GM19455 (cell line): ENCODE results near the gene FBXW4.
"Not testable (repeated sequence)": the region's sequence is repeated elsewhere in the genome, so short reads cannot be mapped to it uniquely, and the experiment has no call there.

Experiments used
- ATAC-seq: cut with Tn5 transposase; IDR thresholded peaks from one replicate; pipeline ENCODE4 v1.9.1; 2021; ENCODE audit not compliant: unreplicated experiment

FBXW4 gene

GRCh38 chr10:101618871-101619270, 76.1 kb downstream of the FBXW4 start:
- no peak for ATAC-seq

GRCh38 chr10:101617824-101618568, 77.0 kb downstream of the FBXW4 start:
- ATAC-seq, result no peak

DNA sequence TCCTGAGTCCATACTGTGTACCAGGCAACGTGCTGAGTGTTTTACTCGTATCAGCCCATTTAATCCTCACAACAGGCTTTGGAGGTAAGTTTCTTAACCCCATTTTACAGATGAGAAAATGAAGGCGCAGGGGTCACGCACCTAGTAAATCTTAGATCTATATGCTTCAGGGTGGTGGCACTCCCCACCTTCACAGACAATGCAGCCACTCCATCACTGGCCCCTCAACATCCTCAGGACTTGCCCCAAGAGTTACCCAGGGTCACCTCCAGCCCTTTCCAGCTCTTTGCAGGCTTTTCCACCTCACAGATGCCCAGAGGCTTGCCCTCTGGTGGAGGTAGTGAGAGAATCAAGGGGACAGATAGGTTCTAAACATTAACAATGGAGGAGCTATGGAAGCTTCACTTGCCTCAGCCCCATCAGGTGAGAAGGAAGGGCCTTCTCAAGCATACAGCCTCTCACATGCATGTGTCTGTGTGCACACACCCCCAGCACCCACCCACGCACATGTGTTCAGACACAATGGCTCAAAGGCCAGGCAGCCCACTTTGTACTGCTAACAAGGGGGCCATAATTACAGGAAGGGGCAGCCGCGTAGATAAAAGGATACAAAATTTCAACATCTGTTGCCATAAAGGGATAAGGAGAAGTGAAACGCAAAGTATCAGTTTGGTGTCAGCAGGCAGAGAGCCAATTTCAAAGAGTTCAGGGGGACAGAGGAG, 77.7 kb downstream of the FBXW4 start:
- ATAC-seq, result no peak

DNA sequence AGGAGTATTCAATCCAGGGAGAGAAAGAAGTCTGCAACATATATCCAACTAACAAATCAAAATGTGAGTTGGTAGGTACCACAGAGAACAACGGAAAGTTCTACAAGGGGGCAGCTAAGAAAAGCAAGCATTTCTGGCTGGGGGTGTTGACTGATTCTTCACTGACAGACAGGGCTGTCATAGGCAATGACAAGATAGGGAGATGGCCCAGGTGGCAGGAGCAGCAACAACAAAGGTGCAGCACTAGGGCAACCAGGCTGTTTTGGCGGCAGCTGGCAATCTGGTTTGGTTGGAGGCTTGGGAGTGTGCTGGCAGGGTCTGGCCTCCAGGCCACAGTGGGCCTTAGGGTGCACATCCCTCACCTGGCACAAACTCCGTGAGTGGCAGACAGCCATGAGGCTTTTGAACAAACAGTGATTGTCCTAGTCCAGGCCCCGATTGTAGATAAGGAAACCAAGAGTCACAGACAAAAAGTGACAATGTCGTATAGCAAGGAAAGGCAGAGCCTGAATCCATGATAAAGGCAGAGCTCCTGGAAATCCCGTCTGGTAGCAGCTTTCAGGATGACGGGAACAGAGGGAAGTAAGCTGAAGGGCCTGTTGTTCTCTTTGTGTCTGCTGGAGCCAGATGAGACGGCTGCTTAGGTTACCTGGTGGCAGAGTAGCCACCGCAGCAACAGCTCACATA, 78.4 kb downstream of the FBXW4 start:
- no peak for ATAC-seq

DNA sequence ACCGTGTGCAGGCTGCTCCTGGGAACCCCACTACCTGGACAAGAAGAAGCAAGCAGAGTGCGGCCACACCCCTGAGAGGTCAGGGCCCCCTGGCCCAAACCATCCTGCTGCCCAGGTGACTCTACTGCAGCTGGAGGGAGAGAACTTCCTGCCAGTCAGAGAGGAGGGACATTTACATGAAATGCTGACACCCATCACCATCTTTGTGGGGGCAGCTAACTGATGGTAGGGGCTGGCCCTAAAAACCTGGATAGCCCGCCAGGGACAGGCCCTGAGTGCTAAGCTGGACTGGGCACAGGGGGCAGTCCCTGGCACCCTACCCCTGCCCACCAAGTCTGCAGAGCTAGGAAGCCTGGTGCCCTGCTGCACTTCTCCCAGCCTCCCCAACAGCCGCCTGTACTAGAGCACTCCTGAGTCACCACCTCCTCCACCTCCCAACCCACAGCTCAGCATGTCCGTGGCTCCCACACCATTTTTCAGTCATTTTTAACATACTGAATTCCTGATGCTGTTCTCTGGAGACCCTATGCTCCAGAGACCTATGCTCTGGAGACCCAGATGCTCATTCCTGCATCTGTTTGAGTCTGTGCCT, 79.3 kb downstream of the FBXW4 start:
- ATAC-seq, result no peak

DNA sequence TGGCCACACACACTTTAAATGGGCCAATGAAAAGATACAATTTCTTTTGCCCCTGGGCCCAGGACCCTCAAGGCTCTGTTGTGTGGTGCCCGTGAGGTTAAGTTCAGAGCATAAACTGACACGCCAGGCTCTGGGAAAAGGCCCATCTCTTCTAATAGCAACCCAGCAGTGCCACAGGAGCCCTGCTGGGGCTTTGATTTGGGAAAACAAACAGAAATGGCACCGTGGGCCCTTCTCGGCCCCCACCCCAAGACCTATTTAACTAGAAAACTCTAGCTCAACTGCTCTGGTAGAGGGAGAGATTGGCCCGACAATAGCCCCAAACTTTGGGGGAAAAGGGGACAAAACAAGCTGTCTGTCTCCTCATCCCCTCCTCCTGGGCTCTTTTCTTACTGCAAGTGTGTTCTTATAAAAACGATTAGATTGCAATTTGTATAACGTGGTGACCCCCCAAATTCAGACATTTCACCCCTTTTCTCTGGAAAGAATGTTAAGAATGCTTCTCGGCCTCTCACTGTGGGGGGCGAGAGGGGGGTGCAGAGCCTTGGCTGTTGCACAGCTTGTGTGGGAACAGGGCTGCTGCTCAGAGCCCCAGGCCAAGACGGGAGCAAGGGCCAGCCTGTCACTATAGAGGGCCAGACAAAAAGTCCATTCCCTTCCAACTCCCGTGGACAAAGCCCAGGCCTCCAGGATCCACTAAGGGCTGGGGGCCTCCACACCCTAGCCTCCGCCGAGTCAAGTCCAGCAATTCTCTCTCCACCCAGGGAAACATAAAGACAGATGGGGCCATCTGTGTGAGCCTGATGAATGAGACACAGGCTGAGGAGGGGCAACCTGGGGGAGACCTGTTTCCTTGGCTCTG, 80.1 kb downstream of the FBXW4 start:
- ATAC-seq, result no peak

- no peak for ATAC-seq
Observed at GRCh38 chr10:101613646-101614045, 81.3 kb downstream of the FBXW4 start.

GRCh38 chr10:101612872-101613271, 82.1 kb downstream of the FBXW4 start:
- no peak for ATAC-seq

- no peak for ATAC-seq
Observed at GRCh38 chr10:101612086-101612485, 82.9 kb downstream of the FBXW4 start.

DNA sequence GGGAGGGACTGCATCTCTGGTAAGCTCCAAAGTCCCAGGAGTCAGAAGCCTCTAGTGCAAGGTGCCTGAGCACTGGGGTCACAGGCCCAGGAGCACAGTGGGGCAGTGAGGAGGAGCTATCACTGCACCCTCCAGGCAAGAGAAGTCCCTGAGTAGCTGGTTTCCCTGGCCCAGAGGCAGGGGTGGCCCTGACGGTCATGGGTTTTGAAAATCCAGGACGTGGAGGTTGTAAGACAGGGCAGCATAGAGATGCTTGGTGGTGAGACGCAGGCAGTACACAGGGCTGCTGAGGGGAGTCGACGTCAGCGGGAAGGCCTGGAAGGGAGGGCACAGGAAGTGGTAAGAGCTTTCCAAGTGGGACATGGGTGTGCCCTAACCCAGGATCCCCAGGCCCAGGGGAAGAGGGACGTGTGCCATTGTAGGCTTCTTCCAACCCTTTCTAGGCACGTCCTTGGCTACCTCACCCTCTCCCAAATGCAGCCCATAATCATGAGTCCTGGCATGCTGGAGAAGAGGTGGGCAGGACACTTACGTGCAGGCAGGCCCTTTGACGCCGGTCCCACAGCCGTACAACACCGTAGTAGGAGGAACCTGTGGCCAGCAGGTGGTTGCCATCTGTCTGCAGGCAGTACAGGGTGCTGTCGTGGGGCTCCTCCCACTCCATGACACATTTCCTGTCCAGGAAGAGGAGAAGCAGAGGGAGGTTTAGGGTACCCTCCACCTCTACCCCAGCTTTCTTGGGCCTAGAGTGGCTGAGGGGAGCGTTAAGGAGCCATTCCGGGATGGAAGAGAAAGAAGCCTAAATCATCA, 83.7 kb downstream of the FBXW4 start:
- no peak for ATAC-seq

DNA sequence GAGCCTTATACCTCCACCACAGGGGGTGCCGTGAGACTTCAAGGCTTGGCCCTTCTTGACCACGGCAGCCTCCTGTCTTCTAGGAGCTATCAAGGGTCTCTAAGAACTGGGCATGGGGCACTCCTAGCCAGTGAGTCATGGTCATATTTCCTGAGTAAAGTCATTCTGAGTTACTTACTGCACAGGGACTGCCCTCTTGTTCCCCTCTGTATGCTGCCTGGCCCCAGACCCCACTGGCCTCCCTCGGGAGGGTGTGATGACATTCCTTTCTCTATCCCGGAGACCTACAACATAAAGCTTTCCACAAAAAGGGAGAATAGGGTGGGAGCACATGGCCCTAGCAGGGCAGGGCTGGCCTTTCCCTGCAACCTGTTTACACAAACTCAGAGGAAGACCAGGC, 85.5 kb downstream of the FBXW4 start:
- ATAC-seq, result no peak

DNA sequence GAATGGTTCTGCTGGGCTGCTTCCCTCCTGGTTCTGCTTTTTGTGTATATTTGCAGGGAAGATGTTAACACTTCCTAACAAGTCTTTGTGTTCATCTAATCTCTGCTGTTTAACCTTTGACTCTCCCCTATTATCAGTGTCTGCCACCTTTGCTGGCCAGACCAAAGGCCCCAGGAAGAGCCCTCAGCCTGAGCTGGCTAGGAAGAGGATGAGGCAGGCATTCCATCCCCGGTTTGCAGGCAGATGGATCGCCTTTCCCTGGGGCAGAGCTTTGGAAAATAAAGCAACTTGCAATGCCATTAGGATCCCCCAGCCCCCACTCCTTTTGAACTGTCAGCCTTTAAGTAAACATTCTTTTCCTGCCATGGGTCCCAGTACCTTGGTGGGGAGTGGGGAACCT, 87.8 kb downstream of the FBXW4 start:
- no peak for ATAC-seq

DNA sequence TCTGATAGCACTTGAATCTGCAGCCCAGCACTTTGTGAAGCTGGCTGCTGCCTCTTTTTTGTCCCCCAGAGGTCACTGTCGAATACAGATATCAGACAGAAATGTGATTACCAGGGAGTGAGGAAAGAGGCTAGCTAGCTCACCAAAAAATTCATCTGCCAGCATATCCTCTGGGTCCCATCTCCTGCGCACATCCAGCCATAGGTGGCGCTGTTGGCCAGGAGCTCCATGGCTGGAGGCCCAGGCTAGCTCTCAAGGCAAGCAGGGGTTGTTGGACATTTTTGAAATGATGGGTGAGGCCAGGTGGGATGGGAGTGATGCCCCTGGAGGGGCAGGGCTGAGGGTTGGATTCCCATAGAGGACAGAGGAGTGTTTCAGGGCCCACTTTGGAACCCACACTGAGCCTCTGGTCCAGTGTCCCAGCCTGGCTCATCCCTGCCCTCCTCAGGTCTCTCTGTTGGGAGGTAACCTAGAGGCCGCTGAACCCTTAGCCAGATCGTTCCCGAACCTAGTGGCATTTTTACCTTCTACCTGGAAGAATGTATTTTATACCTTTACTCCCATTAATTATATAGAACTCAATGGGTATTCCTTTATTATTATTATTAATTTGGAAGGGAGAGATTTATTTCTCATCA, 92.1 kb downstream of the FBXW4 start:
- ATAC-seq, result no peak

- ATAC-seq, result no peak
Observed at GRCh38 chr10:101601541-101601940, 93.4 kb downstream of the FBXW4 start.

DNA sequence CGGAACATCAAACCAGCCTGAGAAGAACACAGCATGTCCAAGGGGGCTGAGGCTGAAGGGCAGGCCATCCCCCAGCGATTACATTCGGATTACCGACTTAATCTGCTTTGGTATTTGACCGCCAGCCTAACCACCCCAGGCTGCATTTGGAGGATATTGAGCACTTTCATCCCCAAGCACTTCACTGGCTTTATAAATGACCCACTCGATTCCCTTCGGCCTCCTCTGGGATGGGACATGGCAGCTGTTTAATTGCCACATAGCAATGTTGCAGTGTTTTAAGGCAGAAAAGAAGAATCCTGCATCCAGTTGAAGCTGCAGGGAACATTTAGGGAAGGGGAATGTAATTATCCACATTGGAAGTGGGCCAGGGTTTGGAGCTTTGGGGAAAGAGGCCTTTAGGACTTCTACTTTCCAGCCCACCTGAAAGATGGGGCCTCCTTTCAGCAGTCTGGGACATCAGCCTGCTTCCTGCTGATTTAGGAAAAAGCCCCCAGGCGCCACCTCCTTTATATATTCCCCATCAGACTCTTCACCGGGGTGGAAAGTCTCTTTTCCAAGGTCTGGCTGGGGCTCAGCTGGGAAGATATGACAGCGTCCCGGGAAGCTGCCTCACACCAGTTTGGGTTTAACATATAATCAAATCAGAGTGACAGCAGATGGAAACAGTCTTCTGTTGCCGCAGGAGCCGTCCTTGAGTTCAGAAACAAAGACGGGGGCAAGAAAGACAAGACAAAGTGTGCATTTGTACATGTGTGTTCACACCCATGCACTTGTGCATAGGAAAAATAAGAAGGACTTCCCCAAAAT, 97.7 kb downstream of the FBXW4 start:
- no peak for ATAC-seq

GRCh38 chr10:101595591-101596433, 99.2 kb downstream of the FBXW4 start:
- no peak for ATAC-seq

DNA sequence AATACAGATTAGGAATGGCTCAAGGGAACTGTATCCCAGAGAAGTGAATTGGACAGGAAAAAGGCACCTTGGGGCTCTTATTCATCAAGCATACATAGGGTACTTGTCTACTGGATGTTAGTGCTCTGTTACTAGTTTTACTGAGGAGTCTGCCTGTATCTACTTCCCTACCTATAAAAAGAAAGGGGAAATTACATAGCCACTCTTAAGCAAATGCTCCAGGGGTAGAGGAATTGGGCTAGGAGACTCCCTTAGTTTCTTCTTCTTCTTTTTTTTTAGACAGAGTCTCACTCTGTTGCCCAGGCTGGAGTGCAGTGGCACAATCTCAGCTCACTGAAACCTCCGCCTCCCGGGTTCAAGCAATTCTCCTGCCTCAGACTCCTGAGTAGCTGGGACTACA, 101.6 kb downstream of the FBXW4 start:
- not testable (repeated sequence) for ATAC-seq

DNA sequence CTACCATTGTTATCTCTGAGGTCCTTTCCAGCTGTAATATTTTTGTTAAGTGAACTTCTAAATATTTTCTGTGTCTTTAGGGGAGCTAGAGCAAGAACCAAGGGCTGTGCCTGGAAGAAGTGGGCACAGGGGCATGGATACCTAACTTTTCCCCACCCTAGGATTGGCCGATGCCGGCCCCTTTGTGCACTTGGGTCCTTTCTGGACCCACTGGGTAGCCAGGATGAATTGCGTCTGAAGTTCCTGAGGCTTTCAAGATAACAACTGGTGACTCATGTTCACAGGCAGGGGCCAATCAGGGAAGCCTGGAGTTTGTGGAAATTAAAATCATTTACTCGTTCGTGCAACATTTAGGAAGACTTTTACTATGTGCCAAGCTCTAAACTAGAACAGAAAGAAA, 106.1 kb downstream of the FBXW4 start:
- ATAC-seq, result no peak
